Subcutaneous abdominal adipose tissue (tissue), 5 donors: Measurements from ENCODE around the gene HMX3.

Experiments
- H3K27ac ChIP-seq: one replicate; pipeline ENCODE4 v1.7.0; 2013; ENCODE audit warnings: low read depth, mild to moderate bottlenecking, inconsistent platforms, low read length, moderate library complexity
- H3K27me3 ChIP-seq, 5 donors: one replicate each; pipeline ENCODE4 v1.7.0; 2013; ENCODE audit warnings: low read length in 5 of 5, inconsistent platforms in 1 of 5; ENCODE audit not compliant: control insufficient read depth in 5 of 5, insufficient read depth in 4 of 5
- H3K36me3 ChIP-seq, 5 donors: one replicate each; pipeline ENCODE4 v1.7.0; 2013; ENCODE audit warnings: low read length in 5 of 5; ENCODE audit not compliant: control insufficient read depth in 5 of 5, insufficient read depth in 5 of 5
- H3K4me1 ChIP-seq, 5 donors: one replicate each; pipeline ENCODE4 v1.7.0; 2013; ENCODE audit warnings: low read length in 5 of 5, mild to moderate bottlenecking in 3 of 5, moderate library complexity in 1 of 5; ENCODE audit not compliant: control insufficient read depth in 5 of 5, insufficient read depth in 5 of 5
- H3K4me3 ChIP-seq, 5 donors: one replicate each; pipeline ENCODE4 v1.7.0; 2013; ENCODE audit warnings: low read length in 5 of 5, low read depth in 1 of 5
- H3K9ac ChIP-seq, 5 donors: one replicate each; pipeline ENCODE4 v1.7.0; 2013; ENCODE audit warnings: low read length in 5 of 5, mild to moderate bottlenecking in 4 of 5, moderate library complexity in 3 of 5
- H3K9me3 ChIP-seq, 5 donors: one replicate each; pipeline ENCODE4 v1.7.0; 2013; ENCODE audit warnings: low read length in 5 of 5; ENCODE audit not compliant: control insufficient read depth in 5 of 5
- donor health status: healthy.
- donor health status: healthy.
- donor health status: healthy.
- donor health status: healthy.
- donor health status: healthy.

The HMX3 gene

GRCh38 chr10:123154092-123154710 lies 18.4 kb downstream of the HMX3 start, which contains the start of gene BUB3:
BUB3 (plus strand) TSS chr10:123154402; CDS start chr10:123154918, 516 bp downstream.
- Histone ChIP-seq H3K9me3 (no peaks in the 10 kb centered on the region), H3K36me3 (peaks cover 16 to 24% (median 20%) of the 10 kb centered on the region in 5 donors), H3K27me3 (peaks cover 29 to 36% (median 32%) of the 10 kb centered on the region in 5 donors), H3K9ac (peak within 1 kb of the TSS; percentile 22 to 97 (median 87)), H3K27ac (peak within 1 kb of the TSS; percentile 76), H3K4me1 (peaks cover 5 to 38% (median 35%) of the 10 kb centered on the region in 5 donors), H3K4me3 (peak within 1 kb of the TSS; percentile 77 to 95 (median 91))

GRCh38 chr10:123154711-123155505 lies 19.1 kb downstream of the HMX3 start:
- Histone ChIP-seq H3K27me3 (peaks cover 23 to 29% (median 25%) of the 10 kb centered on the region in 5 donors), H3K9ac (peak overlapping the region; percentile 22 to 97 (median 87)), H3K9me3 (no peaks in the 10 kb centered on the region), H3K27ac (peak overlapping the region; percentile 76), H3K36me3 (peaks cover 16 to 24% (median 20%) of the 10 kb centered on the region in 5 donors), H3K4me1 (peaks cover 5 to 32% (median 29%) of the 10 kb centered on the region in 5 donors), H3K4me3 (peak overlapping the region; percentile 77 to 95 (median 91))

DNA sequence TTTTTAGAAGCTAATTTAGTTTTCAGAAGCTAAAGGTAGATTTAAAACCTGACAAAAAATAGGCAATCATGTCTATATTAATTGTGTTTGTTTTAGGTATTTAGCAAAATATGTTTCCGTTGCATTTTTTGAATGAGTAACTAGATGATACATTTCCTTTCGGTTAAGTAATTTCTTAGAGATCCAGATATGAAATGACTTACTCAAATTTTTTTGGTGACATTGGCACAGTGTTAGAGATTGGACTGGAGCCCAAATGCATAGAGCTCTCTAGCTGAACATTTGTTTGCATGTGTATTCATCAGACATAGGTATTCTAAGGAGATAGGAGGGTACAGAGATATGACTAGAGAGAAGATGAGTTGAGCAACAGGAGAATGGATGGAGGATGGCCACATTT lies 20.3 kb downstream of the HMX3 start:
- H3K36me3 ChIP-seq: peaks cover 20 to 32% (median 31%) of the 10 kb centered on the region in 5 donors
- no peak overlapping the region for H3K9ac ChIP-seq
- no peaks in the 10 kb centered on the region for H3K9me3 ChIP-seq
- peaks cover 5 to 20% (median 17%) of the 10 kb centered on the region in 5 donors for H3K4me1 ChIP-seq
- H3K27ac ChIP-seq: no peak overlapping the region
- peaks cover 12 to 17% (median 14%) of the 10 kb centered on the region in 5 donors for H3K27me3 ChIP-seq
- H3K4me3 ChIP-seq: no peak overlapping the region

DNA sequence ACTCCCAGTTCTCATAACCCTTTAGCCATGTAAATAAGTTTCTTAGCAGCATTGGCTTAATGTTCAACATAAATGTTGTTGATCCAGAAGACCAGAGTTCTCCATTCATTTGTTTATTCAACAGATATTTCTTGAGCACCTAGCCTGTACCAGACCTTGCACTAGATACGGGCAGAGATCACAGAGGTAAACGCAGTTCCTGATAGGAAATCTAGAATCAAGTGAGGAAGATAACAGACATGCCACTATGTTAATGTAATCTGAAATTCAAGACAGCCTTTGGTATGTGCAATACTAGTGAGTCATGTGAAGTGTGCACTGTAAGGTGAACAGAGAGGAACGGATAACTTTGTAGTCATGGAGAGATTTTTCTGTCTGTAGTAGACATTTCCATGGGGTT lies 21.4 kb downstream of the HMX3 start:
- Histone ChIP-seq H3K4me3 (no peak overlapping the region), H3K9ac (no peak overlapping the region), H3K27ac (no peak overlapping the region), H3K4me1 (peaks cover 5 to 16% (median 13%) of the 10 kb centered on the region in 5 donors), H3K9me3 (no peaks in the 10 kb centered on the region), H3K27me3 (peaks cover under 1 to 6% (median 4%) of the 10 kb centered on the region in 5 donors), H3K36me3 (peaks cover 29 to 42% (median 39%) of the 10 kb centered on the region in 5 donors)

GRCh38 chr10:123158682-123159081 lies 22.9 kb downstream of the HMX3 start:
- peaks cover 5 to 15% (median 13%) of the 10 kb centered on the region in 5 donors for H3K4me1 ChIP-seq

DNA sequence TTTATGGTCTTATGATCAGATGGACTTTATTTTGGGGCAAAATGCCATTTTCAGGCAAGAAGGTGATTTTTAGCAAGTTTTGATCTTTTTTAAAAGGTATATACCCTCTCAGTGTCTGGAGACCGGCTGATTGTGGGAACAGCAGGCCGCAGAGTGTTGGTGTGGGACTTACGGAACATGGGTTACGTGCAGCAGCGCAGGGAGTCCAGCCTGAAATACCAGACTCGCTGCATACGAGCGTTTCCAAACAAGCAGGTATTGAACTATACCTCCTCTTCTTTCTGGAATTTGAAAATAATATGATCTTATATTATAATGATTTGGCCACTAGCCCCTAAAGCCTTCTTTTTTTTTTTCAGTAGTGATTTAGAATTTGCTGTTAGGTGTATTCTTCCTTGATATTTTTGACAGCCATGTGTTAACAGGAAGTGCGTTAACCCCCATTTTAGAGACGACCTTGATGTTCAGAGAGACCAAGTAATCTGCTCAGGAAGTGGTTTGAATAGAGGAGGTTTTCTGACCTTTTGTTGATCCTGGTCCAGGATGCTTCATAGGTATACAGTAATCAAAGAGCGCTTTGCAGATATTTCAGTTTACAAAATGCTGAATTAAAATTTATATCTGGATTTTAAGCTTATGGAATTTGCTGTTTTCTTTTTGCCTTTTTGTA lies 24.7 kb downstream of the HMX3 start:
- no peak overlapping the region for H3K27ac ChIP-seq
- no peak overlapping the region for H3K4me3 ChIP-seq
- no peaks in the 10 kb centered on the region for H3K27me3 ChIP-seq
- H3K36me3 ChIP-seq: peaks cover 55 to 74% (median 67%) of the 10 kb centered on the region in 5 donors
- peaks cover 2 to 5% (median 4%) of the 10 kb centered on the region in 5 donors for H3K4me1 ChIP-seq
- no peaks in the 10 kb centered on the region for H3K9me3 ChIP-seq
- H3K9ac ChIP-seq: no peak overlapping the region

More at GRCh38 chr10:123158682-123159081, 22.9 kb downstream of the HMX3 start:
- no peaks in the 10 kb centered on the region for H3K27me3 ChIP-seq
- no peak overlapping the region for H3K4me3 ChIP-seq
- H3K9ac ChIP-seq: no peak overlapping the region
- H3K9me3 ChIP-seq: no peaks in the 10 kb centered on the region
- peaks cover 43 to 57% (median 54%) of the 10 kb centered on the region in 5 donors for H3K36me3 ChIP-seq
- H3K27ac ChIP-seq: no peak overlapping the region

DNA sequence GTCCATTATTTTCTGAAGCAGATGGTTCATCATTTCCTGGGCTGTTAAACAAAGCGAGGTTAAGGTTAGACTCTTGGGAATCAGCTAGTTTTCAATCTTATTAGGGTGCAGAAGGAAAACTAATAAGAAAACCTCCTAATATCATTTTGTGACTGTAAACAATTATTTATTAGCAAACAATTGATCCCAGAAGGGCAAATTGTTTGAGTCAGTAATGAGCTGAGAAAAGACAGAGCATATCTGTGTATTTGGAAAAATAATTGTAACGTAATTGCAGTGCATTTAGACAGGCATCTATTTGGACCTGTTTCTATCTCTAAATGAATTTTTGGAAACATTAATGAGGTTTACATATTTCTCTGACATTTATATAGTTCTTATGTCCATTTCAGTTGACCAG lies 28.5 kb downstream of the HMX3 start:
- Histone ChIP-seq H3K9me3 (no peaks in the 10 kb centered on the region), H3K9ac (no peak overlapping the region), H3K27ac (no peak overlapping the region), H3K4me3 (no peak overlapping the region), H3K4me1 (no peaks in the 10 kb centered on the region), H3K36me3 (peaks cover 46 to 78% (median 67%) of the 10 kb centered on the region in 5 donors), H3K27me3 (no peaks in the 10 kb centered on the region)

GRCh38 chr10:123165445-123166072 lies 29.8 kb downstream of the HMX3 start:
- Histone ChIP-seq H3K9me3 (no peaks in the 10 kb centered on the region), H3K36me3 (peaks cover 49 to 77% (median 66%) of the 10 kb centered on the region in 5 donors)

GRCh38 chr10:123166618-123167017 lies 30.8 kb downstream of the HMX3 start:
- Histone ChIP-seq H3K27me3 (no peaks in the 10 kb centered on the region), H3K36me3 (peaks cover 44 to 72% (median 55%) of the 10 kb centered on the region in 5 donors), H3K4me1 (no peaks in the 10 kb centered on the region)

More at GRCh38 chr10:123165445-123166072, 29.8 kb downstream of the HMX3 start:
- H3K9ac ChIP-seq: no peak overlapping the region
- H3K4me1 ChIP-seq: no peaks in the 10 kb centered on the region
- no peaks in the 10 kb centered on the region for H3K27me3 ChIP-seq
- no peak overlapping the region for H3K27ac ChIP-seq
- no peak overlapping the region for H3K4me3 ChIP-seq

More at GRCh38 chr10:123166618-123167017, 30.8 kb downstream of the HMX3 start:
- Histone ChIP-seq H3K9me3 (no peaks in the 10 kb centered on the region), H3K9ac (no peak overlapping the region), H3K27ac (no peak overlapping the region), H3K4me3 (no peak overlapping the region)
